ENCODE results near the gene UGT1A1.

- no peak for TF ChIP-seq EZH2 (IDR thresholded peaks at IDR 0.05; ENCODE audit: insufficient read depth, poor library complexity, severe bottlenecking)
- no peak for TF ChIP-seq EZH2phosphoT487 (IDR thresholded peaks at IDR 0.05; ENCODE audit: insufficient read depth, low read depth)
Observed at GRCh38 chr2:233789554-233789953, 29.5 kb downstream of the UGT1A1 start.

All from GM23248 (cell line).